Activated CD4-positive, alpha-beta T cell treated with anti-CD3 and anti-CD28 coated beads, Interleukin-2, Interleukin-6, amounts not matched to agents 100 ng/mL and 50 ng/mL, durations not matched to agents 16 hours and 8 hours (primary cell): ENCODE results near the gene UMAD1.
A peak's percentile ranks its signal among the peaks of the same experiment; 100 is the strongest.
"Not testable (repeated sequence)": the region's sequence is repeated elsewhere in the genome, so short reads cannot be mapped to it uniquely, and the experiment has no call there.

Source experiments
- DNase-seq: peaks from one replicate; pipeline ENCODE4 v3.0.0-alpha.2; 2020

Gene UMAD1

GRCh38 chr7:7769710-7770627 is 129.4 kb downstream of the UMAD1 start:
- no peak for DNase-seq

DNA sequence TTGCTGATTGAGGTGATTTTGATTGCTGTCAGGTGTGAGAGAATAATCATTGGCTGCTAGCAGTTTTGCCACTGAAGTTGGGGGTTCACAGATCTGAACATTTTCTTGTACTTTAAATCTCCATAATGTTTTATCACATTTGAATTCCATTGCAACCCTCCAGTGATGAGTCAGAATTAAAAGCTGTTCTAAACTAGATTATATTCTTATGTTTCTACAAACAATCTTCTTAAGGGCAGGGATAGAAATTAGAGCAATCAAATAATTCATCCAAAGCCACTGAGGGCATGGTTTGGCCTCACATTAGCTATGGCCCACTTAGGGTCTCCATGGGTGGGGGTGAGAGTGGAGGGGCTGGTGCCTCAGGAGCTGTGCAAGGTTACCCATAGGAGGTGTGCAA is 130.9 kb downstream of the UMAD1 start:
- no peak for DNase-seq

DNA sequence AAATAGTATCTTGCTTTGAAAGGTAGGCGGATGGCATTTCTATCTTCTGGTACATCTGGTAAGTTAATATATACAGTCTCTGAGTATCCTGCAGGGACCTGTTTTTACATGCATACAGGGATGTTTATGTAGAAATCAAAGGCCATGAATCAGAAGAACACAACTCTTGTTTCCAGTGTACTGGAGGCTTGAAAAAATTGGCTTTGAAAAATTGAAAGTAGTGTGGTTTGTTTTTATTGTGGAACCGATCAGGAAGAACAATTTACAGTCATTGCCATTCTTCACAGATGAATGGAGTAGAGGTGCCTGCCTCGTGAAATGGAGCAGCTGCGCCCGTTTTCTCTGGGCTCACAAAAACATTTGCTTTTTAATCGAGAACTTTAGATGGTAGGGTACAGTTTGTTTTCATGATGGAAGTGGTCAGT is 131.9 kb downstream of the UMAD1 start:
- DNase-seq = peak; percentile 55

DNA sequence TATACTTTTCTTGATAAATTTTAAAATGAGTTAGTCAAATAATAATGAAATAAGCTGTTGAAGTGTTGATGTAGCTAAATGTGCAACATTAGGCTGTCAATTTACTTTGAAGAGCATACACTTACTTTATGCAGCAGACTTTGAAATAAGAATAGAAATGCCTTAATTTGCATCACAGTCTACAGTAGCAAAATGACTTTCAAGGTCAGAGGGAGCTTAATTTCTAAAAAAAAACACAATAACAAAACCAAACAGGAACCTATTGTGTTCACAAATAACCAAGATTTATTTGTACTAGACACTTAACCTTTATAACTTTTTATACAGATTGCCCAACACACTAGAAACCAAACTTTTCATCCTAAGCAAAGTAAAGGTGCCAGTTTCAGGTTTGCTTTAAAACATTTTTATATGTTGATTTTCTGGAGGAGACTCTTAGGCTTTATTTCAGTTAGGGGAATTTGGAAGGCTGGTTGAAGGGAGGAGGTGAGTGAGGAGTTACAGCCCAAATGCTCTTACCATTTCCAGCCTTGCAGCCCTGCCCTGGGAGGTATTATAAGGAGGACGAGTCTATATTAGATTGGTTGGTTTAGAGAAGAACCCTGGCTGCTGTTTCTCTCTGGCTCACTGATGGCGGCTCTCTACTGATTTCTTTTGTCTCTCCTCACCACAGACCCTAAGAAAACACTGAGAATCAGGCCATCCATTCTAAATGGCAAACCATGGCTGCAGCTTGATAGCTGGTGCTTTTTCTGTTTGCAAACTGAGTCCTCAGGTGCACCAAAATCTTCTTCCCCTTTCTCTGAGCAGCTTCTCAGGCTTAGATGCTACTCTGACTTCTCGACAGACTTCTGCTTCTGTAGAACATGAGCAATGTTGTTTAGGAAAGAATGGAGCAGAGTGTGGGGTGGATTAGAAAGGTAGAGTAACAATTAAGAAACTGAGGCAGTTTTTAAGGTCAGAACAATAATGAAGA is 133.1 kb downstream of the UMAD1 start:
- no peak for DNase-seq

DNA sequence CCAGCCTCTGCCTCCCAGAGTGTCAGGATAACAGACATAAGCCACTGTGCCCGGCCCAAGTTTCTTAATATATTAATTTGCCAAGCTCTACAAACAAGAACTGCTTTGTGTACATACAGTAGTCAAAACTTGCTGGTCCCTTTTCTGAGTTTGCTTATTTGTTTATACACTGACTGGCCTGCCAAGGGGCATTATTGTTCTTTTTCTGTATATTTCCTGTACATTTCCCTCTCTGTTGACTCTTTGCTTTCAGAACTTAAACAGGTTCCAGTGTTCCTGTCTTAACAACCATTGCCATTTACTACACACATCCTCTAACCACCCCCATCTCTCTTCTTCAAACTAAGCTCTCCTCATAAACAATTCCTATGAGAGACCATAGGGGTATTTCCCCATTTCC is 139.3 kb downstream of the UMAD1 start:
- DNase-seq = no peak

GRCh38 chr7:7783001-7783400 is 142.4 kb downstream of the UMAD1 start:
- no peak for DNase-seq

DNA sequence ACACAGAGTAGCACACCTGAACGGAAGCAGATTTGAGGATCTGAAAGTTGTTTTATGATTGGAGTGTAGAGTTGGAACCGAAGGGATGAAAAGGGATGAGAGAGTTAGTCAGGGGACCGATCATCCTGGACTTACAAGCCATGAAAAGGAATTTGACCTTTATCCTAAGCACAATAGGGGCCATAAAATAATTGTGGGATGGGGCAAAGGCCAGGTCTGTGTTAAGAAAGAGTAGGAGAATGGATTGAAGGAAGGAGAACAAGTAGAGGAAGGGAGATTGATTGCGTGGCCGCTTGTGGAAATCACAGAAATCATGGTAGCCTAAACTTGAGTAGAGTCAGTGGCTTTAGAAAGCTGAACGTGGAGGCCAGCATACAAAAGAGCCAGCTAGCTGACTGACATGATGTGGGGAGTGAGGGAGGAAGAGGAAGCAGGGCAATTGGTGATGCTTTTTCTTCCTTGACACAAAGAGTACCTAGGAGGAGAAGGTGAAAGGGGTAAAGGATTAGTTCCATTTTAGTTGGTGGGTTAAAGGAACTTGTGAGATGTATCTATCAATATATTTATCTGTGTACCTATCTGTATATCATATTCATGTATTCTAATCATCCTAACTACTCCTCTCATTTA is 144.9 kb downstream of the UMAD1 start:
- no peak for DNase-seq

DNA sequence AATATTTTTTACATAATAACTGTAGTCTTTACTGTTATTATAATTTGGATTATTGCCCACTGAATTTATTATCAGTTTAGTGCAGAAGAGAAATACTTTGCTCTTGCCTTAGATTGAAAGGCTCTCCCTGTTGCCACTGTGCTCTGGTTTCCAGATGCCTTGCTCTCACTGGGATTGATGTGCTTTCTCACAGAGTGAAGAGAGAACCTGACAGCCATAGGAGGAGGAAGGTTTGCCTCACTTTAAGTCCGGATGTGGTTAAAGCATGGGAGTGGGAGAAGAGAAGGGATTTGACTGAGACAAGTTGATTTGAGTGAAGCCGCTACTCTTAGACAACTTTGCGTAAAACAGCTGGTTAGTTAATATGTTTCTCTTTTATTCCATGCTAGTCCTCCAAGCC is 146.0 kb downstream of the UMAD1 start:
- no peak for DNase-seq

DNA sequence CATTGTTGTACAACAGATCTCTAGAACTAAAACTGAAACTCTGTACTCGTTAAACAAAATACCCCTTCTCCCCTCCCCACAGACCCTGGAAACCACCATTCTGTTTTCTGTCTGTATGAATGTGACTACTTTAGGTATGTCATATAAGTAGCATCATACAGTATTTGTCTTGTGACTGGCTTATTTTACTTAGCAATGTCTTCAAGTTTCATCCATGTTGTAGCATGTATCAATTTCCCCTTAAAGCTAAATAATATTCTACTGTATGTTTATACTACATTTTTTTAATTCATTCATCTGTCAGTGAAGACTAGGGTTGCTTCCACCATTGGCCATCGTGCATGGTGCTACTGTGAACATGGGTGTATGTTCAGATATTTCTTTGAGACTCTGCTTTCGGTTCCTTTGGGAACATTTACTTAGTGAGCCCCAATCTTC is 149.0 kb downstream of the UMAD1 start:
- DNase-seq = peak; percentile 25

- no peak for DNase-seq
Observed at GRCh38 chr7:7790041-7790741, 149.6 kb downstream of the UMAD1 start.

- no peak for DNase-seq
Observed at GRCh38 chr7:7791523-7791922, 151.0 kb downstream of the UMAD1 start.

- DNase-seq = no peak
Observed at GRCh38 chr7:7792056-7792455, 151.5 kb downstream of the UMAD1 start.

GRCh38 chr7:7793249-7793648 is 152.7 kb downstream of the UMAD1 start:
- no peak for DNase-seq

GRCh38 chr7:7793921-7794320 is 153.4 kb downstream of the UMAD1 start:
- no peak for DNase-seq

DNA sequence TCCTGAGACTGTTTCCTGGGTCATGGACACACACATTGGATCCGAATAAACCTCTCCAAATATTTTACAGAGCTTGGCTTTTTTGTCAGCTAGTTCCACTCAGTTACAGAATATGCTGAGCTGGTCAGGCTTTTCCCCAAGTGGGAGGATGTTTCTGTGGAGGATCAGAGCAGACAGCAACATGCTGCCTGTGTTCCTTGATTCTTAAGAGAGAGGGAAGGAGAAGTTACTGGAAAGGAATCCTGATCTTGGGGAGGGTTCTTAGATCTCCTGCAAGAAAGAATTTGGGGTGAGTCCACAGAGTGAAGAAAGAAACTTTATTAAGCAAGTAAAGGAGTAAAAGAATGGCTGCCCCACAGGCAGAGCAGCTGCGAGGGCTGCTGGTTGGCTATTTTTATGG is 154.7 kb downstream of the UMAD1 start:
- no peak for DNase-seq

DNA sequence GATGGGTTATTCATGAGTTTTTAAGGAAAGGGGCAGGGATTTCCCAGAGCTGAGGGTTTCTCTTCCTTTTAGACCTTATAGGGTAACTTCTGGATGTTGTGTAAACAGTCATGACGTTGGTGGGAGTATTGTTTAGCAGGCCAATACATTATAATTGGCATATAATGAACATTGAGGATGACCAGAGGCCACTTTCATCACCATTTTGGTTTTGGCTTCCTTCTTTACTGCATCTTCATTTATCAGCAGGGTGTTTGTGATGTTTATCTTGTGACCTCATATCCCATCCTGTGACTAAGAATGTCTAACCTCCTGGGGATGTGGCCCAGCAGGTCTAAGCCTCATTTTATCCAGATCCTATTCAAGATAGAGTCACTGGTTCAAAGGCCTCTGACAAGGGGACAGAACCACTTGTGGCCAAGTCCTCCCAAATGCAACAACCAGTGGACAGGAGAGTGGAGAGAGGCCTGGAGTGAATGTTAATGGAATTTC is 155.1 kb downstream of the UMAD1 start:
- DNase-seq = peak; percentile 30

DNA sequence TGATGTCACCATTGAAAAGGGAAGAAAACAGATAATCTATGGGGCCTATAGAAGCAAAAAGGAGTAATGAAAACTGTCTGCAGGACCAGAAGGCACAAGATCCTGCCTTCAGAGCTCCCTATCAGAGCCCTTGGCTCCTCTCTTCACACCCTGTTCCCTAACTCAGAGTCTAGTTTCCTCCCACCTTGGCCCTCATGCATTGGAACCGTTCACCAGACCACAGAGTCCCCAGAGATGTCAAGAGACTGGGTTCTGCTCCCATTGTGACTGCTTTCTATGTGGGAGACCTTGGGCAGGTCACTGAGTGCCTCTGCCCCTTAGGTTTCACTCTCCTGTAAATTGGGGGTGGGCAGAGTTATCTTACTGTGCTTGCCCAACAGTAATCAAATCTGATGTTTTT is 158.0 kb downstream of the UMAD1 start:
- DNase-seq = no peak

DNA sequence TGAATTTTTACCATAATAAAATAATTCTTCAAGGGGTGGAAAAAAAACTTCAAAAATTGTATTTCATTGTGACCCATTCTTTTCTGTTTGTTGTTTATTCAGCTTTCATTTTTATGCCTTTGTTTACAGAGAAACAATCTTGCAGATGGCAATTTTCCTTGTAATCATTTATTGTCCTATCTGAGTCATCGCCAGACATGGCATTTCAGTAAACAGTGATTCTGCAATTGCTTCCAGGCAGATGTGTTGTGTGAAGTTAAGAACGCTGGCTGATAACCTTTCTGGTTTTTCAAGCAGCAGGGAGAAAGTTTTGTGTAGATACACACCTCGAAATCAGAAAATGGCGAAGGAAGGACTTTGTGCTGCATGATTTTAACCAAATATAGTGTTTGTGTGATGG is 158.6 kb downstream of the UMAD1 start:
- no peak for DNase-seq

DNA sequence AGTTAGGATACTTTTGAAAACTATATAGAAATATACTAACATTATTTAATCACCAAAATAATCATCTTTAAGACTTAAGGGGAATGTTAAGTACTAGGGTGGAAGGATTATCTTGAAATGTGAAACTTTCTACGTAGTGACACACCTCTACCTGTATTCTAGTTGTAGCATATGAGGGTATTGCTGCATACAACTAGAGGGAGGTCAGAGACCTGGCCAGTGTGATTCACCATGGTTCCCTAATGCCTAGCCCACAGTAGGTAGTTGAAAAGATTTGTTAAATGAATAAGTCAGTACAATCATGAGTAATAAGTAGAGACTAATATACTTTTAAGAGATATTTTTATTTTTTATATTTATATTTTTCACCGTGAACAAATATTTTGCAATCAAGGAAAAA is 162.0 kb downstream of the UMAD1 start:
- DNase-seq = no peak

- no peak for DNase-seq
Observed at GRCh38 chr7:7803715-7804178, 163.2 kb downstream of the UMAD1 start.

DNA sequence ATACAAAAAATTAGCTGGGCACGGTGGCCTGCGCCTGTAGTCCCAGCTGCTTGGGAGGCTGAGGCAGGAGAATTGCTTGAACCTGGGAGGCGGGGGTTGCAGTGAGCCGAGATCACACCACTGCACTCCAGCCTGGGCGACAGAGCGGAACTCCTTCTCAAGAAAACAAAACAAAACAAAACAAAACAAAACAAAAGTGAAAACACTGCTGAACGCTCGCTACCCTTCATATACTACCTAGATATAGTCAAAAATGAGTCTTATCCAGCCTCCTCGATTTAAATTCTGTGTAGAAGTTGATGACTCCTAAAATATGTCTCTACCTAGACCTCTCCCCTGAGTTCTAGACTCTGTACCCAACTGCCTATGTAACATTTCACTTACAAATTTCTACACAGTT is 164.3 kb downstream of the UMAD1 start:
- DNase-seq = not testable (repeated sequence)

DNA sequence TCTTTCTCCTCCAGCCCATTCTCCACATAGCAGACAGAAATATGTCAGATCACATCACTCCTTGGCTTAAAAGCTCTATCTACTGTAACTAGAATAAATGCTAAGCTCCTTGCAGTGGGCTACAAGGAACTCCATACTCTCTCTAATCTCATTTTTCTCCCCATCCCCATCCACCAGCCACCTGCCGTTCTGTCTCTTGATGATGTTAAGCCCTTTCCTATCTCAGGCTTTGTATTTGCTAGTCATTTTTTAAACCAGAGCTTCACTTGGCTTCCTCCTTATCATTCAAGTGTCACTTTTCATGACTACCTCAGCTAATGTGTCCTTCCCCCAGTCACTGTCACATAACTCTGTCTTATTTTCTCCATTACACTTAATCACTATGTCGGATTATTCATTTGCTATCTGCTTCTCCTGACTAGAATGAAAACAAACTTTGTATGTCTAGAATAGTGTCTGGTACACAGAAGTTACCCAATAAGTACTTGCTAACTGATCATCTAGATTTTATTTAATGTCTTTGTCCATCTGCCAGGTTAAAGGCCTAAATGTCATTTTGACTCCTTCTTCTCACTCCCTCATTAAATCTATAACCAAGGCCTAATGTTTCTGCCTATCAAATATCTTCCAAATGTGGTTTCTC is 165.1 kb downstream of the UMAD1 start:
- no peak for DNase-seq
